Stimulated activated CD4-positive, alpha-beta T cell treated with anti-CD3 and anti-CD28 coated beads, Interleukin-2, amount 100 ng/mL, for 48 hours (primary cell): ENCODE data around the gene SH3PXD2A.

Experiments used
- DNase-seq, 2 donors: peaks; one replicate each; pipeline ENCODE4 v3.0.0-alpha.2; 2020

Gene SH3PXD2A

GRCh38 chr10:103855424-103855823, at the start of gene SH3PXD2A:
SH3PXD2A (minus strand) TSS chr10:103855576; CDS start chr10:103855266, 310 bp downstream.
- peak in 1 of 2 donors; percentile 27 for DNase-seq

- DNase-seq = no peak
These were observed 45.9 kb upstream of the SH3PXD2A start for GRCh38 chr10:103901299-103901698.

GRCh38 chr10:103899312-103899711, 43.9 kb upstream of the SH3PXD2A start:
- DNase-seq = no peak

GRCh38 chr10:103897241-103897774, 41.9 kb upstream of the SH3PXD2A start:
- no peak for DNase-seq

GRCh38 chr10:103896225-103896624, 40.8 kb upstream of the SH3PXD2A start:
- no peak for DNase-seq

GRCh38 chr10:103895411-103896186, 40.2 kb upstream of the SH3PXD2A start:
- no peak for DNase-seq

- DNase-seq = no peak
These were observed 39.1 kb upstream of the SH3PXD2A start for GRCh38 chr10:103894441-103894864.

GRCh38 chr10:103893817-103894216, 38.4 kb upstream of the SH3PXD2A start:
- DNase-seq = no peak

- DNase-seq = no peak
These were observed 36.8 kb upstream of the SH3PXD2A start for GRCh38 chr10:103892181-103892580.

GRCh38 chr10:103890688-103891087, 35.3 kb upstream of the SH3PXD2A start:
- DNase-seq = no peak

GRCh38 chr10:103890194-103890658, 34.9 kb upstream of the SH3PXD2A start:
- DNase-seq = no peak

- no peak for DNase-seq
These were observed 33.8 kb upstream of the SH3PXD2A start for GRCh38 chr10:103889121-103889720.

GRCh38 chr10:103888113-103888841, 32.9 kb upstream of the SH3PXD2A start:
- no peak for DNase-seq

- no peak for DNase-seq
These were observed 30.2 kb upstream of the SH3PXD2A start for GRCh38 chr10:103885617-103886016.

GRCh38 chr10:103884681-103885139, 29.3 kb upstream of the SH3PXD2A start:
- peak in 1 of 2 donors; percentile 25 for DNase-seq

- no peak for DNase-seq
These were observed 27.1 kb upstream of the SH3PXD2A start for GRCh38 chr10:103882285-103883007.

GRCh38 chr10:103881416-103882284, 26.3 kb upstream of the SH3PXD2A start:
- no peak for DNase-seq

- no peak for DNase-seq
These were observed 24.5 kb upstream of the SH3PXD2A start for GRCh38 chr10:103879831-103880230.

- DNase-seq = no peak
These were observed 24.0 kb upstream of the SH3PXD2A start for GRCh38 chr10:103879409-103879808.

GRCh38 chr10:103877861-103878260, 22.5 kb upstream of the SH3PXD2A start:
- no peak for DNase-seq

- no peak for DNase-seq
These were observed 20.8 kb upstream of the SH3PXD2A start for GRCh38 chr10:103876155-103876554.
